Measurements from ENCODE around the gene EFNA2.

EFNA2 gene

GRCh38 chr19:1343041-1343440 is 57.4 kb downstream of the EFNA2 start:
- H3K9me3 ChIP-seq (ENCODE audit: insufficient read depth, low read depth, low read length) = no peaks in the 10 kb centered on the region
- no peak overlapping the region for H3K4me3 ChIP-seq (ENCODE audit: low read length)
- H3K4me1 ChIP-seq (ENCODE audit: insufficient read depth, low read length) = no peaks in the 10 kb centered on the region
- no peak overlapping the region for H3K27ac ChIP-seq (ENCODE audit: low read depth, low read length)
- H3K36me3 ChIP-seq (ENCODE audit: insufficient read depth, low read length) = no peaks in the 10 kb centered on the region
- no peaks in the 10 kb centered on the region for H3K27me3 ChIP-seq (ENCODE audit: insufficient read depth, low read length)
- H3K9ac ChIP-seq (ENCODE audit: low read depth, low read length) = no peak overlapping the region
- WGBS = 87% methylated on average over 7 of the region's 7 CpGs

GRCh38 chr19:1349211-1349610 is 63.5 kb downstream of the EFNA2 start:
- Histone ChIP-seq H3K27ac (ENCODE audit: low read depth, low read length) (no peak overlapping the region), H3K4me3 (ENCODE audit: low read length) (no peak overlapping the region), H3K27me3 (ENCODE audit: insufficient read depth, low read length) (no peaks in the 10 kb centered on the region; the same call in 1 of the 2 replicates), H3K36me3 (ENCODE audit: insufficient read depth, low read length) (no peaks in the 10 kb centered on the region), H3K9ac (ENCODE audit: low read depth, low read length) (no peak overlapping the region), H3K4me1 (ENCODE audit: insufficient read depth, low read length) (no peaks in the 10 kb centered on the region), H3K9me3 (ENCODE audit: insufficient read depth, low read depth, low read length) (no peaks in the 10 kb centered on the region)
- 92% methylated on average over 18 of the region's 18 CpGs for WGBS

- Histone ChIP-seq H3K9ac (ENCODE audit: low read depth, low read length) (no peak overlapping the region), H3K36me3 (ENCODE audit: insufficient read depth, low read length) (no peaks in the 10 kb centered on the region), H3K27ac (ENCODE audit: low read depth, low read length) (no peak overlapping the region), H3K4me3 (ENCODE audit: low read length) (no peak overlapping the region), H3K27me3 (ENCODE audit: insufficient read depth, low read length) (no peaks in the 10 kb centered on the region; the same call in 1 of the 2 replicates), H3K4me1 (ENCODE audit: insufficient read depth, low read length) (peaks cover 2% of the 10 kb centered on the region), H3K9me3 (ENCODE audit: insufficient read depth, low read depth, low read length) (no peaks in the 10 kb centered on the region)
- 84% methylated on average over 5 of the region's 5 CpGs for WGBS
Measured at GRCh38 chr19:1350867-1351266, 65.2 kb downstream of the EFNA2 start.

Measured in HUES64 (cell line).